Measurements from ENCODE around the gene EPS8L1. TPM values are rescaled to one million over a fixed set of nuclear protein-coding genes. Genes with fewer than 3 reads are reported as not detected.
"Not testable (repeated sequence)": the region's sequence is repeated elsewhere in the genome, so short reads cannot be mapped to it uniquely, and the experiment has no call there.

Gene EPS8L1
- total and polyA plus RNA-seq, 2 of the 4 experiments (the other 2 are of a cell fraction) = 0.90 to 2.9 TPM

DNA sequence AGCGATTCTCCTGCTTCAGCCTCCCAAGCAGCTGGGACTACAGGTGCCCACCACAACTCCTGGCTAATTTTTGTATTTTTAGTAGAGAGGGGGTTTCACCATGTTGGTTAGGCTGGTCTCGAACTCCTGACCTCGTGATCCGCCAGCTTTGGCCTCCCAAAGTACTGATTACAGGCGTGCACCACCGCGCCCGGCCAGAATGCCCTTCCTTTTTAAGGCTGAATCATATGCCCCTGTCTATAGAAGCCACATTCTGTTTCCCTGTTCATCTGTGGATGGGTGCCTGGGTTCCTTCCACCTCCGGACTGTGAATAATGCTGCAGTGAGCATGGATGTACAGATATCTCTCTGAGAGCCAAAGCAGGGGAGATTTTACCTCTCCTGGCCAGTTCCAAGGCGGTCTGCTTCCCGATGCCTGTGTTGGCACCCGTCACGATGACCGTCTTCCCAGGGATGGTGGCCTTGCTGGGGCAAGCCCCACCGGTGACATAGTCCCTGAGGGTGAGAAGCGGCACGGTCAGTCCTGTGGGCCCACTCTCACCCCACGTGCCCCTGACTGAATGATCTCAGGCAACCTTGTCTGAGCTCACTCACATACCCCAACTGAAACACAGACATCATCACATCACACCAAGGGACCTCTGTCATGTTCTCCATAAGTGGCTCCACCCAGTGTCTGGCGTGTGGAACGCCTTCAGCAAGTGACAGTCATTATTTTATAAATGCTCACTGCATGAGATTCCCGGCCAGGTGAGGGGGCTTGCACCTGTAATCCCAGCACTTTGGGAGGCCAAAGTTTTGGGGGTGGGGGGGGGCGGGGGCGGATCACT, 16.7 kb upstream of the EPS8L1 start (continued):
- no peak for TF ChIP-seq CHD1 (IDR thresholded peaks at IDR 0.05; ENCODE audit: low read depth, low read length)

- H3K14ac ChIP-seq (replicated peaks; ENCODE audit: low read depth, low read length); H3K56ac ChIP-seq (ENCODE audit: extremely low read depth, insufficient read depth, low read length); H2BK5ac ChIP-seq (ENCODE audit: low read depth, low read length, poor library complexity, severe bottlenecking); H2BK120ac ChIP-seq (ENCODE audit: low read depth, low read length); H3K9me1 ChIP-seq (ENCODE audit: insufficient read depth, low read length); H3K27me3 ChIP-seq (ENCODE audit: control insufficient read depth, insufficient read depth, low read length); in situ Hi-C loops (cut with MboI; ENCODE audit: low sequenced_read_pairs); H4K5ac ChIP-seq (ENCODE audit: low read depth, low read length); BruUV-seq (replicated peaks); H3K4me1 ChIP-seq (ENCODE audit: control insufficient read depth, insufficient read depth, low read length); H3K27ac ChIP-seq (ENCODE audit: insufficient read depth, low read length); H2BK20ac ChIP-seq (ENCODE audit: low read depth, low read length); H3K4me3 ChIP-seq (ENCODE audit: insufficient read depth, low read depth, low read length); H3K18ac ChIP-seq (ENCODE audit: low read depth, low read length); H4K8ac ChIP-seq (ENCODE audit: low read depth in 2 of 2, low read length in 2 of 2); H3K9ac ChIP-seq (ENCODE audit: low read depth, low read length); H4K20me1 ChIP-seq (ENCODE audit: insufficient read depth, low read length); H3K23ac ChIP-seq (ENCODE audit: low read depth, low read length); H4K91ac ChIP-seq (ENCODE audit: insufficient read depth, low read depth, low read length); dilution Hi-C loops (cut with HindIII; ENCODE audit: low sequenced_read_pairs, unreplicated experiment); POLR2A ChIA-PET (ENCODE audit: unreplicated experiment); H2AFZ ChIP-seq (replicated peaks; ENCODE audit: low read length, poor library complexity); H2BK15ac ChIP-seq (ENCODE audit: low read depth, low read length); CTCF ChIA-PET; ATAC-seq (ENCODE audit: low read depth); H3K4ac ChIP-seq (ENCODE audit: low read depth, low read length); DNase-seq; H2AK5ac ChIP-seq (ENCODE audit: low read depth, low read length); H3K4me2 ChIP-seq (ENCODE audit: low read depth, low read length); H3K9me3 ChIP-seq (ENCODE audit: control insufficient read depth, insufficient read depth, low read length); H3K79me1 ChIP-seq (ENCODE audit: low read depth in 1 of 2, low read length in 2 of 2); H2AK9ac ChIP-seq (replicated peaks; ENCODE audit: low read depth, low read length, poor library complexity): not testable (repeated sequence)
- H3K36me3 ChIP-seq (ENCODE audit: control insufficient read depth, insufficient read depth, low read length) = peaks cover 22% of the 10 kb centered on the region
- no CpG with 5 or more reads among the region's 9 CpGs for WGBS, 2 experiments (ENCODE audit: extremely low coverage in 2 of 2, insufficient read length in 1 of 2)
- intact Hi-C loops (cut with micrococcal nuclease) = loop anchor here (10.0 kb wide), 1 partner anchor 585 kb away; the partner anchor contains the start of gene CDC42EP5
Observed at GRCh38 chr19:55060287-55060686, 15.4 kb upstream of the EPS8L1 start.
